Measurements from ENCODE around the gene OSER1. TPM values are rescaled to one million over a fixed set of nuclear protein-coding genes. Genes with fewer than 3 reads are reported as not detected.
A peak's percentile ranks its signal among the peaks of the same experiment; 100 is the strongest.

Gene OSER1
- total RNA-seq, 4 donors from 2014 or later = 73.0 to 114 (median 94.5) TPM

GRCh38 chr20:44160133-44160532 lies 50.4 kb downstream of the OSER1 start:
- intact Hi-C loops (cut with DNase I; ENCODE audit: low total_unique reads) (no loop called here), in situ Hi-C loops (cut with MboI; ENCODE audit: low sequenced_read_pairs in 4 of 4) (no loop called here)
- no peaks in the 10 kb centered on the region for H3K27me3 ChIP-seq
- H3K4me1 ChIP-seq = peaks cover 42 to 43% of the 10 kb centered on the region in 2 donors
- ATAC-seq (no peak), DNase-seq (no peak)
- no peak for TF ChIP-seq POLR2A (IDR thresholded peaks at IDR 0.05)
- TF ChIP-seq, protein P1, sequence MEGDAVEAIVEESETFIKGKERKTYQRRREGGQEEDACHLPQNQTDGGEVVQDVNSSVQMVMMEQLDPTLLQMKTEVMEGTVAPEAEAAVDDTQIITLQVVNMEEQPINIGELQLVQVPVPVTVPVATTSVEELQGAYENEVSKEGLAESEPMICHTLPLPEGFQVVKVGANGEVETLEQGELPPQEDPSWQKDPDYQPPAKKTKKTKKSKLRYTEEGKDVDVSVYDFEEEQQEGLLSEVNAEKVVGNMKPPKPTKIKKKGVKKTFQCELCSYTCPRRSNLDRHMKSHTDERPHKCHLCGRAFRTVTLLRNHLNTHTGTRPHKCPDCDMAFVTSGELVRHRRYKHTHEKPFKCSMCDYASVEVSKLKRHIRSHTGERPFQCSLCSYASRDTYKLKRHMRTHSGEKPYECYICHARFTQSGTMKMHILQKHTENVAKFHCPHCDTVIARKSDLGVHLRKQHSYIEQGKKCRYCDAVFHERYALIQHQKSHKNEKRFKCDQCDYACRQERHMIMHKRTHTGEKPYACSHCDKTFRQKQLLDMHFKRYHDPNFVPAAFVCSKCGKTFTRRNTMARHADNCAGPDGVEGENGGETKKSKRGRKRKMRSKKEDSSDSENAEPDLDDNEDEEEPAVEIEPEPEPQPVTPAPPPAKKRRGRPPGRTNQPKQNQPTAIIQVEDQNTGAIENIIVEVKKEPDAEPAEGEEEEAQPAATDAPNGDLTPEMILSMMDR (IDR thresholded peaks at IDR 0.05 in 4 of 5, conservative IDR thresholded peaks at IDR 0.05 in 1 of 5) = no peak
- H3K9me3 ChIP-seq = no peaks in the 10 kb centered on the region
- H3K4me3 ChIP-seq = no peak overlapping the region
- H3K27ac ChIP-seq = peak overlapping the region in 2 of 4 donors; percentile 10 to 79
- no peaks in the 10 kb centered on the region for H3K36me3 ChIP-seq

DNA sequence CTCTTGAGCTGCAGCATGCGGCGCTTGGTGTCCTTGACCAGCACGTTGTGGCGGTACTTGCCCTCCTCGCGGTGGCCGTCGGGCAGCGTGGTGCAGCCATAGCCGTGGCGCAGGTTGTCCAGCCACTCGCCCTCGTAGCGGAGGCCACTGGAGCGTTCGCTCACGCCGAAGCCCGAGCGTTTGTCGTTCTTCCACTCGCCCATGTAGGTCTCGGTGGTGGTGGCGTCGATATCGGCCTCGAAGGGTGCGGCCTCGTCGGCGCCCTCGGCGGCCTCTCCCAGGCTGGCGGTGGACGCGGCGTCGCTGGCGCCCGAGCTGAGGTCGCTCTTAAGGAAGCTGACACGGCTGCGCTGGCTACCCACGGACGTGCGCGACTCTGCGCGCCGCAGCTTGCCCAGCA lies 50.9 kb downstream of the OSER1 start:
- no peaks in the 10 kb centered on the region for H3K27me3 ChIP-seq
- no peaks in the 10 kb centered on the region for H3K9me3 ChIP-seq
- DNase-seq (no peak), ATAC-seq (no peak)
- intact Hi-C loops (cut with DNase I; ENCODE audit: low total_unique reads) (no loop called here), in situ Hi-C loops (cut with MboI; ENCODE audit: low sequenced_read_pairs in 4 of 4) (no loop called here)
- TF ChIP-seq POLR2A (IDR thresholded peaks at IDR 0.05) = no peak
- TF ChIP-seq, protein P1 (IDR thresholded peaks at IDR 0.05 in 4 of 5, conservative IDR thresholded peaks at IDR 0.05 in 1 of 5) = no peak
- H3K4me1 ChIP-seq = peaks cover 42 to 43% of the 10 kb centered on the region in 2 donors
- H3K27ac ChIP-seq = peak overlapping the region; percentile 60 to 93 (median 82)
- no peaks in the 10 kb centered on the region for H3K36me3 ChIP-seq
- no peak overlapping the region for H3K4me3 ChIP-seq

GRCh38 chr20:44159125-44159524 lies 51.4 kb downstream of the OSER1 start:
- DNase-seq = no peak
- no peak for ATAC-seq
- Histone ChIP-seq H3K36me3 (no peaks in the 10 kb centered on the region), H3K4me3 (no peak overlapping the region), H3K4me1 (peaks cover 39 to 44% of the 10 kb centered on the region in 2 donors), H3K27me3 (no peaks in the 10 kb centered on the region), H3K9me3 (no peaks in the 10 kb centered on the region), H3K27ac (peak overlapping the region; percentile 60 to 93 (median 82))
- intact Hi-C loops (cut with DNase I; ENCODE audit: low total_unique reads) (no loop called here), in situ Hi-C loops (cut with MboI; ENCODE audit: low sequenced_read_pairs in 4 of 4) (no loop called here)
- TF ChIP-seq, protein P1 (IDR thresholded peaks at IDR 0.05 in 4 of 5, conservative IDR thresholded peaks at IDR 0.05 in 1 of 5) = no peak
- no peak for TF ChIP-seq POLR2A (IDR thresholded peaks at IDR 0.05)

DNA sequence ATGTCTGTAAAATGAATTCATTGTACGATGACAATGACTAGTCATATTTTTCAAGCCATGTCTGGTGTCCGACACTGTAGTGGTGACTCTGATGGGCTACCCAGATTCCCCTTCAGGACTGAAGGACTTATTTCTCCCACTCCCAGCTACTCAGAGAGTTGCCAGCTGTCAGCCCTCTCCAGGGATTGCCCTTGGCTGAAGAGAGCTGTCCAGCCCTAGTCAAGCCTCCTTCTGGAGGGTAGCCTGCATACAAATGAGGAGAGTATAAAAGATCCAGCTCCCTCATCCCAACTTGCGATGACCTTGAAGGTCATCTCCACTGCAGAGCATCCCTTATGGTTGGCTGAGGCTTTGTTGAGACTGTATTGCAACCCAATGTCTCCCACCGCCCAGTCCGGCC lies 53.5 kb downstream of the OSER1 start:
- intact Hi-C loops (cut with DNase I; ENCODE audit: low total_unique reads) = no loop called here
- Histone ChIP-seq H3K4me3 (no peak overlapping the region), H3K27ac (peak overlapping the region; percentile 60 to 93 (median 82)), H3K36me3 (no peaks in the 10 kb centered on the region), H3K9me3 (no peaks in the 10 kb centered on the region), H3K27me3 (no peaks in the 10 kb centered on the region), H3K4me1 (peaks cover 55 to 57% of the 10 kb centered on the region in 2 donors)
- peak in 1 of 2 donors; percentile 8 for DNase-seq
- ATAC-seq = no peak
- in situ Hi-C loops (cut with MboI; ENCODE audit: low sequenced_read_pairs in 4 of 4) = no loop called here
- TF ChIP-seq, protein P1 (IDR thresholded peaks at IDR 0.05 in 4 of 5, conservative IDR thresholded peaks at IDR 0.05 in 1 of 5) = no peak
- TF ChIP-seq POLR2A (IDR thresholded peaks at IDR 0.05) = no peak

DNA sequence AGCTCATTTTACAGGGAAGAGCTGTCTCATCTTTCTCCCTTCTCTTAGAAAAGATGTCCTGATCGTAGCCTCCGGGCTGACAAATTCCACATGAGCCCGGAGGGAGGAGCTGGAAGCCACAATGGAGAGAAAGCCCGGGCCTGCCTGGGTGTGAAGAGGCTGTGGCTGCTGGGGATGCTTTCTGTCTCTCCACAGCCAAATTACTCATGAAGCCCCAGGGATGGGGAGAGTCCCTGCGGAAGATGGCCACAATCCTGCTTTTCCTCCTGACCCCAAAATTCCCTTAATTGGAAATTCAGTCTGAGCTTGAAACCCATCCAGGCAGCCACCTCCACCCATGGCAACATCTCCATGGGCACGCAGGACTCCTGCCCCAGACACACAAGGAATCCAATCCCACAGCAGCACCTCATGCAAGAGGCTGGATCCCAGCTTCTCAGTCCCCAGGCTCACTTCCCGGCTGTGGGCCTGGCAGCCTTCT lies 56.0 kb downstream of the OSER1 start:
- peak overlapping the region; percentile 90 to 93 (median 92) for H3K27ac ChIP-seq
- peaks cover 67 to 76% of the 10 kb centered on the region in 2 donors for H3K4me1 ChIP-seq
- intact Hi-C loops (cut with DNase I; ENCODE audit: low total_unique reads) = loop anchor here (2.0 kb wide), 1 partner anchor 38 kb away; no protein-coding TSS in a partner anchor

More for the DNA sequence above, 56.0 kb downstream of the OSER1 start:
- ATAC-seq = peak; percentile 38 to 41
- peak in 1 of 2 donors; percentile 58 for DNase-seq
- no peak for TF ChIP-seq POLR2A (IDR thresholded peaks at IDR 0.05)
- TF ChIP-seq, protein P1 (IDR thresholded peaks at IDR 0.05 in 4 of 5, conservative IDR thresholded peaks at IDR 0.05 in 1 of 5) = peak in 2 of 5 experiments; percentile 26 to 40
- Histone ChIP-seq H3K4me3 (no peak overlapping the region), H3K9me3 (no peaks in the 10 kb centered on the region), H3K27me3 (no peaks in the 10 kb centered on the region), H3K36me3 (no peaks in the 10 kb centered on the region)
- in situ Hi-C loops (cut with MboI; ENCODE audit: low sequenced_read_pairs in 4 of 4) = no loop called here

Data from gastrocnemius medialis (tissue), 4 donors.